Nephron (organoid): ENCODE data around the gene OR10G3.

Experiments used
- H3K27ac Mint-ChIP-seq, 3 experiments: 2 replicates each; pipeline ENCODE4 v1.8.0; 2020; ENCODE audit warnings: mixed read lengths in 3 of 3, mild to moderate bottlenecking in 2 of 3, moderate library complexity in 1 of 3
- H3K27me3 Mint-ChIP-seq: 2 replicates; pipeline ENCODE4 v1.8.0; 2021; ENCODE audit warnings: low read depth, mild to moderate bottlenecking, moderate library complexity, mixed read lengths
- H3K36me3 Mint-ChIP-seq: 2 replicates; pipeline ENCODE4 v1.8.0; 2020; ENCODE audit warnings: low read depth, mixed read lengths
- H3K4me1 Mint-ChIP-seq: 2 replicates; pipeline ENCODE4 v1.8.0; 2020; ENCODE audit warnings: mixed read lengths
- H3K4me3 Mint-ChIP-seq, 3 experiments: 2 replicates each; pipeline ENCODE4 v1.8.0; 2020; ENCODE audit warnings: mild to moderate bottlenecking in 3 of 3, mixed read lengths in 3 of 3, moderate library complexity in 2 of 3
- H3K9me3 Mint-ChIP-seq: 2 replicates; pipeline ENCODE4 v1.8.0; 2020; ENCODE audit warnings: mixed read lengths
- TF ChIP-seq, protein P1 (sequence below), 3 experiments: fragments of 200-600 bp; sonication (generic); IDR thresholded peaks; one replicate each; pipeline ENCODE4 v1.5.0; 2021; ENCODE audit warnings: antibody characterized with exemption in 3 of 3; ENCODE audit not compliant: unreplicated experiment in 3 of 3

OR10G3 gene

DNA sequence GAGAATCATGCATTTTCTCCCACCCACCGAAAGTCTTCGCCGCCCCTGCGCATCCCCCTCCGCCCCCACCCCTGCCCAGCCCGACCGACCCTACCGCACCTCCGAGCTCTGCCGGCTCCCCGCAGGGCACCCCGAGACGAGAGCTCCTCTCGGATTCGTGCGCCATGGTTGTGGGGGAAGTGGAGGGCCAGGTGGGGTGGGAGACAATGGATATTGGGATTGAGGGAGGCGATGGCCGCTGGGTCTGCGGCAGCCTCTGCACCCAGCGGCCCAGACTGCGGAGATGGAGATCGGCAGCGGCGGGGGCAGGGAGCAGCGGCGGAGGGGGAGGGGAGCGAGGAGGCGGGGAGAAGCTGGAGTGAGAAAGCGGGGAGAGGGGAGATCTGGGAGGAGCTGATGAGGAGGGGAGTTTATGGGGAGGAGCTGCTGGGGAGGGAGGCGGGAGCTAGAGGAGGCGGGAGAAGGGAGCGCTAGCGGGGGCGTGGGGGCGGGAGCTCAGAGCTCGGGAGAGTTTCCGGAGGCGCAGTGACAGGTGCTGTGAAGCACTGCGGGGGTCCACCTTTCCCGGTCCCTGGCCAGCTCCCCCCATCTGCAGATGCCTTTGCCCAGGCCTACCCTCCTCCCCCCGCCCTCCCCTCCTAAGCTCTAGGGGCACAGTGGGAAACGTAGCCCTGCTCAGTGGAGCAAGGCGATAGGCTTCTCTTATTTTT lies 53.8 kb downstream of the OR10G3 start, which contains the start of gene SALL2:
SALL2 (minus strand) TSS at position 385 of the 710 bp plus-strand sequence; CDS start at position 166, 219 bp downstream.
- TF ChIP-seq, protein P1, sequence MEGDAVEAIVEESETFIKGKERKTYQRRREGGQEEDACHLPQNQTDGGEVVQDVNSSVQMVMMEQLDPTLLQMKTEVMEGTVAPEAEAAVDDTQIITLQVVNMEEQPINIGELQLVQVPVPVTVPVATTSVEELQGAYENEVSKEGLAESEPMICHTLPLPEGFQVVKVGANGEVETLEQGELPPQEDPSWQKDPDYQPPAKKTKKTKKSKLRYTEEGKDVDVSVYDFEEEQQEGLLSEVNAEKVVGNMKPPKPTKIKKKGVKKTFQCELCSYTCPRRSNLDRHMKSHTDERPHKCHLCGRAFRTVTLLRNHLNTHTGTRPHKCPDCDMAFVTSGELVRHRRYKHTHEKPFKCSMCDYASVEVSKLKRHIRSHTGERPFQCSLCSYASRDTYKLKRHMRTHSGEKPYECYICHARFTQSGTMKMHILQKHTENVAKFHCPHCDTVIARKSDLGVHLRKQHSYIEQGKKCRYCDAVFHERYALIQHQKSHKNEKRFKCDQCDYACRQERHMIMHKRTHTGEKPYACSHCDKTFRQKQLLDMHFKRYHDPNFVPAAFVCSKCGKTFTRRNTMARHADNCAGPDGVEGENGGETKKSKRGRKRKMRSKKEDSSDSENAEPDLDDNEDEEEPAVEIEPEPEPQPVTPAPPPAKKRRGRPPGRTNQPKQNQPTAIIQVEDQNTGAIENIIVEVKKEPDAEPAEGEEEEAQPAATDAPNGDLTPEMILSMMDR (IDR thresholded peaks at IDR 0.05; ENCODE audit: unreplicated experiment in 3 of 3) = no peak
- Mint-ChIP-seq H3K4me3 (peak within 1 kb of the TSS; percentile 87 to 92 (median 89)), H3K36me3 (peaks cover 37% of the 10 kb centered on the region), H3K4me1 (peaks cover 22% of the 10 kb centered on the region), H3K27ac (peak within 1 kb of the TSS; percentile 93 to 98 (median 94)), H3K27me3 (no peaks in the 10 kb centered on the region), H3K9me3 (no peaks in the 10 kb centered on the region)

DNA sequence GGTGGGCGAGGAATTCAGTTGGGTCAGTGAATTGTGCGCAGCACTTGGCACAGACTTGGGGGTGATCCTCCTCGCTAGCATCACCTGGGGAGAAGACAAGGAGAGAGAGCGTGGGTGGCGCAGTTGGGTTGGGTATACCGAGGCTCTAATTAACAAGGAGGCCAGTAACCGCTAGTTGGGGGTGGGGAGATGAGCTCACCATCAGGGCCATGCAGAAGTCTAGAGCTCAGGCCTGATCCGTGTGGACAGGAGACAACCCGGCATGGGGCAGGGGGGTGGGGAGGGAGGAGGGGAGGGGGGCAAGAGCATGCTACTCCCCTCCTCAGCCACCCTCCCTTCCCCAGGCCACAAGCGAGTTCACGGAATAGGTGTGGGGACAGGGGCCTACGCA lies 54.3 kb downstream of the OR10G3 start:
- H3K36me3 Mint-ChIP-seq = peaks cover 42% of the 10 kb centered on the region
- TF ChIP-seq, protein P1 (IDR thresholded peaks at IDR 0.05; ENCODE audit: unreplicated experiment in 3 of 3) = no peak
- H3K27me3 Mint-ChIP-seq = no peaks in the 10 kb centered on the region
- peak overlapping the region; percentile 87 to 92 (median 89) for H3K4me3 Mint-ChIP-seq
- H3K4me1 Mint-ChIP-seq = peaks cover 26% of the 10 kb centered on the region
- H3K9me3 Mint-ChIP-seq = no peaks in the 10 kb centered on the region
- H3K27ac Mint-ChIP-seq = peak overlapping the region; percentile 12 to 98 (median 93)

DNA sequence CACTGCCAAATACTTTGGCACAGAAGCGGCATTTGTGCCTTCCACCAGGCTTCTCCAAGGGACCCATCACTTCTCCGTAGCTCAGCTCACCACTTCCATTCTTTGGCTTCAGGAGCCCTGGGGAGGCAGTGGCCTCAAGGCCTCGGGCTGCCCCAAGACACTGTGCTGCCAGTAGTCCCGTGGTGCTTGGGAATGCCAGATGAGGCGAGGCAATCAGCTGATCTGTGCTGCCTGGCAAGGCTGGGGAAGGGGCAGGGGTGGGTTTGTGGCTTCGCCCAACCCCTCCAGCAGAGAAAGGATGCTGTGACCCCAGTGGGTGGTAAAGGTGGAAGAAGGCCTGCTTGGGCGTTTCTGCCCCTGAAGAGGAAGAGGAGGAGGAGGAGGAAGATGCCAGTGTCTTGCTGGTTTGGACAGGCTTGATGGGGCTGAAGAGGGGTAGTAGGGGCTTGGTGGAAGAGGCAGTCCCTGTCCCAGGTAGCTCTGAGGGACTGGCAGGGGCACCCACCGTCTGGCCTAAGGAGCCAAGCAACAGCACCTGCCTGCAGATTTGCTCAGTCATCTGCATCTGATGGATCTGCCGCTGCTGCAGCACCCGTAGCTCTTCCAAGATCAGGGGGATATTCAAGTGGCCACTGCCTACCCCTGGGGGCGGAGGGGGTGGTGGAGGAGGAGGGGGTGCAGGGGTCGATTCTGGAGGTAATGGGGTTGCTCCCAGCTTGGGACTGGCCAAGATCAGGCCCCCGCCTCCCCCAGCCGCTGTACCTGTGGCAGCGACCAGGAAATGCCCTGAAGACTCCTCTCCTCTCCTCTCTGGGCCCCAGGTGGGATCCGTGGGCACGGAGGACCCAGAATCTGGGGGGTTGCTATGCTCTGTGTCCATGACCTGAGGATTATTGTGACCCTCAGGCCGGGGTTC lies 55.0 kb downstream of the OR10G3 start:
- peaks cover 26% of the 10 kb centered on the region for H3K4me1 Mint-ChIP-seq
- H3K27ac Mint-ChIP-seq = peak overlapping the region; percentile 15 to 98 (median 93)
- TF ChIP-seq, protein P1 (IDR thresholded peaks at IDR 0.05; ENCODE audit: unreplicated experiment in 3 of 3) = no peak
- no peaks in the 10 kb centered on the region for H3K9me3 Mint-ChIP-seq
- peaks cover 47% of the 10 kb centered on the region for H3K36me3 Mint-ChIP-seq
- H3K4me3 Mint-ChIP-seq = peak overlapping the region; percentile 87 to 92 (median 89)
- no peaks in the 10 kb centered on the region for H3K27me3 Mint-ChIP-seq

DNA sequence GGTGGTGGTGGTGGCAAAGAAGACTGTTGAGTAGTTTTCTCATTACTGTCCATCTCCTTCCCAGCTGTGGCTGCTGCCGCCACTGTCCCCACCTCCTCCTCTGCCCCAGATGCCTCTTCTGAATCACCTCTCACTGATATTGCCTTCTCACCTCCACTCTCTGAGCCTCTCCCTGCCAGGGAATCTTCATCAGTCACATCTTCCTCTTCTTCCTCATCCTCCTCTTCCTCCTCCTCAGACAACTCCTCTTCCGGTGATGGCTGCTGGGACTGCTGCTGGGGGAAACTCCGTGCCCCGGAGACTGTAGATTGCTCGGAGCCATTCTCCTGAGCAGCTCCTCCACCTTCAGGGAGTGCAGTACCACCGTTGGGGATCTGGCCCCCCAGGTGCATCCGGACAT lies 56.7 kb downstream of the OR10G3 start:
- peaks cover 53% of the 10 kb centered on the region for H3K36me3 Mint-ChIP-seq
- no peak overlapping the region for H3K27ac Mint-ChIP-seq
- TF ChIP-seq, protein P1 (IDR thresholded peaks at IDR 0.05; ENCODE audit: unreplicated experiment in 3 of 3) = no peak
- H3K9me3 Mint-ChIP-seq = no peaks in the 10 kb centered on the region
- H3K4me3 Mint-ChIP-seq = peak overlapping the region; percentile 1 to 51 (median 10)
- H3K27me3 Mint-ChIP-seq = no peaks in the 10 kb centered on the region
- H3K4me1 Mint-ChIP-seq = peaks cover 22% of the 10 kb centered on the region

DNA sequence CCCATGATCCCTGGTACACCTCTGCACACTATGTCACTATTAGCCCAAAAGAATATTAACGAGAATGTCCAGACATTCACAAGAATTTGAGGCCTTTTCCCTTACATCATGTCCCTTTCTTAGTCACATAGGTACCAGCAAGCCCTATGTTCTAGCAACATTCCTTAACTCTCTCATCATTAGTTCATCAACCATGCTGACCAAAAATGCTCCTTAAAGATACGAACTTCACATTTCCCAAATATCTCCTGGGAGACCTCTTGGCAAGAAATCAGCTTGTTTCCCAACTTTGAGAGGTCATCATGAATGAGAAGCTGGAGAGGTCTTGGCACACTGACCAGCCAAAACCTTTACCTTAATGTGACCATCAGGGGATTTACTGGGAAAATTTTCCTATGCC lies 58.4 kb downstream of the OR10G3 start:
- Mint-ChIP-seq H3K27me3 (no peaks in the 10 kb centered on the region), H3K27ac (no peak overlapping the region), H3K36me3 (peaks cover 53% of the 10 kb centered on the region), H3K4me3 (peak overlapping the region in 1 of 3 experiments; percentile 62), H3K9me3 (no peaks in the 10 kb centered on the region), H3K4me1 (peaks cover 14% of the 10 kb centered on the region)
- TF ChIP-seq, protein P1 (IDR thresholded peaks at IDR 0.05; ENCODE audit: unreplicated experiment in 3 of 3) = no peak
